ENCODE data around the gene P4HTM. TPM values are rescaled to one million over a fixed set of nuclear protein-coding genes. Genes with fewer than 3 reads are reported as not detected.

Gene P4HTM
- polyA plus RNA-seq, 4 donors: 30.6 to 47.6 (median 39.6) TPM

DNA sequence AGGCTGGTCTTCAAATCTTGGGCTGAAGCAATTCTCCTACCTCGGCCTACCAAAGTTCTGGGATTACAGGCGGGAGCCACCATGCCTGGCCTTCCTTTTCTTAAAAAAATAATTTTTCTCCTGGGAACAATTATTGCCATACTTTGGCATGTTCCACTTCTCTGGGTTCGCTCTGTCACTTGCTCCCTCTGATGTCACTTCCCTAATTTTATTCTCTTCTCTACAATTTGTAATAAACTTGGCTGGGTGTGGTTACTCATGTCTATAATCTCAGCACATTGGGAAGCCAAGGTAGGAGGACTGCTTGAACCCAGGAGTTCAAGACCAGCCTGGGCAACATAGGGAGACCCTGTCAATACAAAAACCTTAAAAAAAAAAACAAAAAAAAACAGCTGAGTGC lies 45.2 kb downstream of the P4HTM start:
- DNase-seq (no peak), FAIRE-seq (no peak)
- Histone ChIP-seq H3K4me1 (ENCODE audit: control insufficient read depth in 3 of 3, insufficient read depth in 2 of 3, low read depth in 1 of 3, low read length in 2 of 3) (no peaks in the 10 kb centered on the region), H3K27me3 (ENCODE audit: control insufficient read depth in 3 of 3, insufficient read depth in 3 of 3, low read length in 3 of 3) (no peaks in the 10 kb centered on the region), H3K9me3 (ENCODE audit: control insufficient read depth in 2 of 2, insufficient read depth in 1 of 2, low read depth in 1 of 2, low read length in 1 of 2) (no peaks in the 10 kb centered on the region), H3K36me3 (ENCODE audit: control insufficient read depth in 3 of 3, insufficient read depth in 2 of 3, low read depth in 1 of 3, low read length in 3 of 3) (peaks cover 0 to 80% (median 25%) of the 10 kb centered on the region in 3 donors), H3K4me3 (ENCODE audit: low read depth in 1 of 3, low read length in 3 of 3) (no peak overlapping the region), H3K27ac (ENCODE audit: low read depth in 1 of 3, low read length in 2 of 3) (no peak overlapping the region)
- WGBS, 3 donors: 91 to 98% (median 93%) methylated on average over 3 of the region's 3 CpGs

GRCh38 chr3:49053543-49053942 lies 63.5 kb downstream of the P4HTM start:
- FAIRE-seq: no peak
- Histone ChIP-seq H3K36me3 (ENCODE audit: control insufficient read depth in 3 of 3, insufficient read depth in 2 of 3, low read depth in 1 of 3, low read length in 3 of 3) (peaks cover 12 to 57% (median 31%) of the 10 kb centered on the region in 3 donors), H3K27me3 (ENCODE audit: control insufficient read depth in 3 of 3, insufficient read depth in 3 of 3, low read length in 3 of 3) (no peaks in the 10 kb centered on the region), H3K27ac (ENCODE audit: low read depth in 1 of 3, low read length in 2 of 3) (no peak overlapping the region), H3K9me3 (ENCODE audit: control insufficient read depth in 2 of 2, insufficient read depth in 1 of 2, low read depth in 1 of 2, low read length in 1 of 2) (no peaks in the 10 kb centered on the region), H3K4me1 (ENCODE audit: control insufficient read depth in 3 of 3, insufficient read depth in 2 of 3, low read depth in 1 of 3, low read length in 2 of 3) (no peaks in the 10 kb centered on the region), H3K4me3 (ENCODE audit: low read depth in 1 of 3, low read length in 3 of 3) (no peak overlapping the region)
- DNase-seq: no peak
- WGBS, 3 donors: 85 to 96% (median 95%) methylated on average over 1 of the region's 1 CpG

DNA sequence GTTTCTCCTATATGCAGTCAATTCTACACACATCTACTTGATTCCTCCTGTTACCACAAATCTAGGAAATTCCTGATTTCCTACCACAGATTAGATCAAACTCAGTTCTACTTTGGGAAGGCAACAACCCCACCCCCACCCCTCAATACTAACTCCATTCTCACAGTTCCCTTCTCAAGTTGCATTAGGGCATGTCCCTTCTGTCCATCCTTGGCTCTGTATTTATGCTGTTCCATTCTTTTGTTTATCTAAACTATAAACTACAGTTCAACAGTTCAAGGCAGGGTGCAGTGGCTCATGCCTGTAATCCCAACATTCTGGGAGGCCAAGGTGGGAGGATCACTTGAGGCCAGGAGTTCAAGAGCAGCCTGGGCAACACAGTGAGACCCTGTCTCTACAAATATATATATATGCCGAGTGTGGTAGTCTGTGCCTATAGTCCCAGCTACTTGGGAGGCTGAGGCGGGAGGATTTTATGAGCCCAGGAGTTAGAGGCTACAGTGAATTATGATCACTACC lies 64.4 kb downstream of the P4HTM start:
- H3K9me3 ChIP-seq (ENCODE audit: control insufficient read depth in 2 of 2, insufficient read depth in 1 of 2, low read depth in 1 of 2, low read length in 1 of 2): no peaks in the 10 kb centered on the region
- FAIRE-seq (no peak), DNase-seq (no peak)
- no peak overlapping the region for H3K4me3 ChIP-seq (ENCODE audit: low read depth in 1 of 3, low read length in 3 of 3)
- H3K36me3 ChIP-seq (ENCODE audit: control insufficient read depth in 3 of 3, insufficient read depth in 2 of 3, low read depth in 1 of 3, low read length in 3 of 3): peaks cover 12 to 52% (median 31%) of the 10 kb centered on the region in 3 donors
- no peaks in the 10 kb centered on the region for H3K4me1 ChIP-seq (ENCODE audit: control insufficient read depth in 3 of 3, insufficient read depth in 2 of 3, low read depth in 1 of 3, low read length in 2 of 3)
- no peaks in the 10 kb centered on the region for H3K27me3 ChIP-seq (ENCODE audit: control insufficient read depth in 3 of 3, insufficient read depth in 3 of 3, low read length in 3 of 3)
- 94 to 100% (median 98%) methylated on average over 2 of the region's 2 CpGs for WGBS, 3 donors
- H3K27ac ChIP-seq (ENCODE audit: low read depth in 1 of 3, low read length in 2 of 3): no peak overlapping the region

Other genes starting within 250 kb of the P4HTM start
- 10 to 100 TPM in 3 of 4 donors, 1 to 10 TPM in 1; 8.9 to 24.1 (median 15.5) TPM for gene PRKAR2A, start 142.4 kb upstream of the P4HTM start, polyA plus RNA-seq
- gene SLC25A20, start 91.4 kb upstream of the P4HTM start, polyA plus RNA-seq: 100 to 1,000 TPM in 1 of 4 donors, 10 to 100 TPM in 3; 38.3 to 150 (median 76.4) TPM
- 10 to 100 TPM; 42.7 to 70.1 (median 47.2) TPM for gene ARIH2, start 71.4 kb upstream of the P4HTM start, polyA plus RNA-seq
- gene WDR6, start 17.1 kb downstream of the P4HTM start, polyA plus RNA-seq: 100 to 1,000 TPM in 3 of 4 donors, 10 to 100 TPM in 1; 98.5 to 174 (median 146) TPM
- 10 to 100 TPM; 22.0 to 31.4 (median 23.2) TPM for gene DALRD3, start 28.3 kb downstream of the P4HTM start, polyA plus RNA-seq
- 10 to 100 TPM; 56.8 to 82.4 (median 72.1) TPM for gene NDUFAF3, start 31.9 kb downstream of the P4HTM start, polyA plus RNA-seq
- 100 to 1,000 TPM in 2 of 4 donors, 10 to 100 TPM in 2; 47.2 to 260 (median 141) TPM for gene IMPDH2, start 39.2 kb downstream of the P4HTM start, polyA plus RNA-seq
- 10 to 100 TPM; 27.9 to 57.8 (median 38.8) TPM for gene QRICH1, start 103.8 kb downstream of the P4HTM start, polyA plus RNA-seq
- 100 to 1,000 TPM; 292 to 425 (median 377) TPM for gene QARS1, start 114.5 kb downstream of the P4HTM start, polyA plus RNA-seq
- gene USP19, start 130.6 kb downstream of the P4HTM start, polyA plus RNA-seq: 10 to 100 TPM; 20.1 to 39.6 (median 24.2) TPM
- 100 to 1,000 TPM; 124 to 598 (median 246) TPM for gene LAMB2, start 142.8 kb downstream of the P4HTM start, polyA plus RNA-seq
- gene CCDC71, start 176.1 kb downstream of the P4HTM start, polyA plus RNA-seq: 10 to 100 TPM; 13.0 to 24.2 (median 17.9) TPM
- gene KLHDC8B, start 181.4 kb downstream of the P4HTM start, polyA plus RNA-seq: 10 to 100 TPM in 2 of 4 donors, 1 to 10 TPM in 2; 6.3 to 58.0 (median 13.8) TPM

All from small intestine (tissue), 7 donors.